SK-N-SH (cell line): Measurements from ENCODE around the gene FTO. TPM values are rescaled to one million over a fixed set of nuclear protein-coding genes. Genes with fewer than 3 reads are reported as not detected.

Experiments
- CTCF ChIA-PET: fragments of 300-600, 350-600 bp; formaldehyde crosslinking; extraction: SDS; loops from one replicate; lab custom pipeline; 2021; lab: Yijun Ruan, JAX
- POLR2A ChIA-PET: fragments of 350-600 bp; sonication (Branson Sonifier 250); formaldehyde crosslinking; extraction: SDS; loops from one replicate; lab custom pipeline; 2020; ENCODE audit warnings: antibody characterized with exemption, inconsistent platforms; lab: Yijun Ruan, JAX
- DNase-seq: peaks from one replicate; pipeline ENCODE4 v3.0.0; 2012
- H2AFZ ChIP-seq: fragments of 200-600 bp; sonication (generic); 2 replicates; pipeline ENCODE4 v1.8.1; 2016; ENCODE audit warnings: antibody characterized with exemption, mild to moderate bottlenecking, low read depth
- H3F3A ChIP-seq: fragments of 200-600 bp; sonication (generic); replicated peaks from 2 replicates; pipeline ENCODE3; 2016; ENCODE audit warnings: antibody characterized with exemption, mild to moderate bottlenecking; ENCODE audit not compliant: insufficient read depth
- H3K27ac ChIP-seq, 2 experiments: fragments of 200-500 bp in 1 of 2; fragments of 200-600 bp in 1 of 2; sonication (Bioruptor generic) in 1 of 2; sonication (generic), shearing (Covaris generic) in 1 of 2; 2 replicates each; pipeline versions ENCODE4 v1.5.1 to v1.6.1; 2014 to 2016; ENCODE audit warnings: low read depth in 2 of 2, inconsistent platforms in 1 of 2, low read length in 1 of 2, mild to moderate bottlenecking in 1 of 2, mixed read lengths in 1 of 2
- H3K27me3 ChIP-seq: fragments of 200-600 bp; sonication (generic), shearing (Covaris generic); 2 replicates; pipeline ENCODE4 v1.6.1; 2016; ENCODE audit warnings: mixed run types; ENCODE audit not compliant: insufficient read depth
- H3K36me3 ChIP-seq, 2 experiments: fragments of 200-500 bp in 1 of 2; fragments of 200-600 bp in 1 of 2; sonication (Bioruptor generic) in 1 of 2; sonication (generic) in 1 of 2; replicated peaks in 1 of 2; 2 replicates each; pipeline versions ENCODE3 to v1.5.1; 2014 to 2016; ENCODE audit warnings: low read length in 1 of 2, mild to moderate bottlenecking in 1 of 2; ENCODE audit not compliant: insufficient read depth in 2 of 2, control insufficient read depth in 1 of 2
- H3K4me1 ChIP-seq, 2 experiments: fragments of 200-500 bp in 1 of 2; fragments of 200-600 bp in 1 of 2; sonication (Bioruptor generic) in 1 of 2; sonication (generic), shearing (Covaris generic) in 1 of 2; 2 replicates each; pipeline versions ENCODE4 v1.5.1 to v1.6.1; 2014 to 2016; ENCODE audit warnings: low read depth in 1 of 2, low read length in 1 of 2, mixed run types in 1 of 2; ENCODE audit not compliant: insufficient read depth in 2 of 2, control insufficient read depth in 1 of 2
- H3K4me2 ChIP-seq: fragments of 200-600 bp; sonication (generic), shearing (Covaris generic); 2 replicates; pipeline ENCODE4 v1.6.1; 2017; ENCODE audit warnings: mixed run types
- H3K4me3 ChIP-seq, 2 experiments: fragments of 200-500 bp in 1 of 2; fragments of 200-600 bp in 1 of 2; sonication (Bioruptor generic) in 1 of 2; sonication (generic), shearing (Covaris generic) in 1 of 2; 2 replicates each; pipeline versions ENCODE4 v1.5.1 to v1.8.1; 2014 to 2016; ENCODE audit warnings: low read depth in 2 of 2, inconsistent platforms in 1 of 2, low read length in 1 of 2, mild to moderate bottlenecking in 1 of 2, mixed read lengths in 1 of 2, moderate library complexity in 1 of 2
- H3K79me2 ChIP-seq: fragments of 200-600 bp; sonication (generic); 2 replicates; pipeline ENCODE4 v1.8.1; 2017; ENCODE audit warnings: mild to moderate bottlenecking; ENCODE audit not compliant: insufficient read depth
- H3K9ac ChIP-seq: fragments of 200-600 bp; sonication (generic); 2 replicates; pipeline ENCODE4 v1.6.1; 2017; ENCODE audit warnings: mixed run types
- H3K9me2 ChIP-seq: fragments of 200-600 bp; sonication (generic); 2 replicates; pipeline ENCODE4 v1.6.1; 2017; ENCODE audit warnings: mixed run types
- H3K9me3 ChIP-seq: fragments of 200-600 bp; sonication (generic); 2 replicates; pipeline ENCODE4 v1.6.1; 2017; ENCODE audit warnings: mixed run types, mild to moderate bottlenecking, moderate library complexity
- H4K20me1 ChIP-seq: fragments of 200-600 bp; sonication (generic); 2 replicates; pipeline ENCODE4 v1.6.1; 2017; ENCODE audit warnings: mild to moderate bottlenecking, mixed run types; ENCODE audit not compliant: insufficient read depth
- CHD2 ChIP-seq: fragments of 150-350 bp; IDR thresholded peaks from 2 replicates; pipeline ENCODE4 v1.6.1; 2018; ENCODE audit warnings: low read length; ENCODE audit not compliant: partially characterized antibody
- ELF1 ChIP-seq: IDR thresholded peaks from 2 replicates; pipeline ENCODE4 v1.4.0; 2012
- EP300 ChIP-seq, 2 experiments: IDR thresholded peaks; 2 replicates each; pipeline versions ENCODE4 v1.4.0 to v1.6.1; 2012; ENCODE audit warnings: borderline replicate concordance in 1 of 2, low read depth in 1 of 2, low read length in 1 of 2
- EZH2phosphoT487 ChIP-seq: fragments of 200-600 bp; sonication (generic); IDR thresholded peaks from 2 replicates; pipeline ENCODE4 v1.6.1; 2017; ENCODE audit warnings: low read depth, mixed run types, mild to moderate bottlenecking, antibody characterized with exemption, moderate library complexity, borderline replicate concordance
- FOSL2 ChIP-seq: IDR thresholded peaks from 2 replicates; pipeline ENCODE4 v1.4.0; 2012; ENCODE audit warnings: low read depth, mild to moderate bottlenecking, moderate library complexity, borderline replicate concordance
- FOXJ3 ChIP-seq: sonication (generic); formaldehyde crosslinking; IDR thresholded peaks from 2 replicates; pipeline ENCODE4 v1.5.1; 2020; ENCODE audit warnings: mild to moderate bottlenecking, missing genetic modification reagents
- FOXM1 ChIP-seq: IDR thresholded peaks from 2 replicates; pipeline ENCODE4 v1.4.0; 2012; ENCODE audit warnings: low read depth, mild to moderate bottlenecking
- GABPA ChIP-seq: IDR thresholded peaks from 2 replicates; pipeline ENCODE4 v1.4.0; 2012; ENCODE audit warnings: low read depth, mild to moderate bottlenecking
- GATA2 ChIP-seq: sonication (generic); formaldehyde crosslinking; IDR thresholded peaks from 2 replicates; pipeline ENCODE4 v1.5.0; 2020; ENCODE audit warnings: mild to moderate bottlenecking, missing genetic modification reagents
- JUND ChIP-seq: IDR thresholded peaks from 2 replicates; pipeline ENCODE4 v1.4.0; 2012
- MEF2A ChIP-seq: IDR thresholded peaks from 2 replicates; pipeline ENCODE4 v1.4.0; 2012; ENCODE audit warnings: low read depth, borderline replicate concordance
- MXI1 ChIP-seq: IDR thresholded peaks from 2 replicates; pipeline ENCODE4 v1.6.1; 2012; ENCODE audit warnings: mild to moderate bottlenecking, low read depth, low read length, improper control_type of control experiment
- NFIC ChIP-seq: IDR thresholded peaks from 2 replicates; pipeline ENCODE4 v1.4.0; 2012; ENCODE audit warnings: borderline replicate concordance
- NRF1 ChIP-seq: IDR thresholded peaks from 2 replicates; pipeline ENCODE4 v1.6.1; 2012; ENCODE audit warnings: low read depth, mild to moderate bottlenecking, low read length
- POLR2AphosphoS5 ChIP-seq: IDR thresholded peaks from 2 replicates; pipeline ENCODE4 v1.6.1; 2012; ENCODE audit warnings: low read depth, low read length
- RAD21 ChIP-seq: IDR thresholded peaks from 2 replicates; pipeline ENCODE4 v1.6.1; 2012; ENCODE audit warnings: mild to moderate bottlenecking, low read length
- RCOR1 ChIP-seq: fragments of 150-350 bp; IDR thresholded peaks from 2 replicates; pipeline ENCODE4 v1.6.1; 2017; ENCODE audit warnings: antibody characterized with exemption, low read length
- RXRA ChIP-seq: IDR thresholded peaks from 2 replicates; pipeline ENCODE4 v1.4.0; 2012; ENCODE audit warnings: low read depth, mild to moderate bottlenecking, borderline replicate concordance
- SIN3A ChIP-seq: IDR thresholded peaks from 2 replicates; pipeline ENCODE4 v1.6.1; 2012; ENCODE audit warnings: low read depth, mild to moderate bottlenecking, low read length, moderate library complexity, borderline replicate concordance
- SMC3 ChIP-seq: IDR thresholded peaks from 2 replicates; pipeline ENCODE4 v1.6.1; 2012; ENCODE audit warnings: low read depth, low read length, improper control_type of control experiment
- TAF1 ChIP-seq: IDR thresholded peaks from 2 replicates; pipeline ENCODE4 v1.6.1; 2012; ENCODE audit warnings: low read depth, mild to moderate bottlenecking, low read length, moderate library complexity, borderline replicate concordance
- TCF12 ChIP-seq: IDR thresholded peaks from 2 replicates; pipeline ENCODE4 v1.4.0; 2012
- TEAD4 ChIP-seq: IDR thresholded peaks from 2 replicates; pipeline ENCODE4 v1.4.0; 2012; ENCODE audit warnings: mild to moderate bottlenecking, borderline replicate concordance; ENCODE audit not compliant: insufficient read depth
- USF2 ChIP-seq: fragments of 150-350 bp; IDR thresholded peaks from 2 replicates; pipeline ENCODE4 v1.6.1; 2017; ENCODE audit warnings: antibody characterized with exemption, low read length, low read depth, borderline replicate concordance
- YY1 ChIP-seq: IDR thresholded peaks from 2 replicates; pipeline ENCODE4 v1.4.0; 2012; ENCODE audit warnings: low read depth, mild to moderate bottlenecking
- WGBS: methylation state at CpG from one replicate; pipeline ENCODE4 v1.1.6; 2017; ENCODE audit warnings: low lambda C conversion rate; 5-methylcytosine and 5-hydroxymethylcytosine counted together
- polyA plus RNA-seq, 3 experiments: library from polyadenylated mRNA; depleted of rRNA; stranded (reverse); fragments of >200 nt; gene quantifications; 2 replicates each; pipeline ENCODE4 v1.2.3, GENCODE V29; 2012
- TF ChIP-seq, protein P1 (sequence below): IDR thresholded peaks from 2 replicates; pipeline ENCODE4 v1.6.1; 2012; ENCODE audit warnings: mild to moderate bottlenecking, low read depth, low read length, moderate library complexity
- TF ChIP-seq, protein P2 (sequence below): fragments of 150-350 bp; IDR thresholded peaks from 2 replicates; pipeline ENCODE4 v1.6.1; 2016; ENCODE audit warnings: mild to moderate bottlenecking, low read depth, low read length
- TF ChIP-seq, protein P3 (sequence below): IDR thresholded peaks from 2 replicates; pipeline ENCODE4 v1.4.0; 2012; ENCODE audit warnings: low read depth, borderline replicate concordance
- TF ChIP-seq, protein P4 (sequence below): IDR thresholded peaks from 2 replicates; pipeline ENCODE4 v1.4.0; 2012; ENCODE audit warnings: low read depth

The FTO gene
- polyA plus RNA-seq, 1 of the 3 experiments (the other 2 are of a cell fraction), result 41.2 TPM

- no peaks in the 10 kb centered on the region for H3K27me3 ChIP-seq
- CTCF ChIA-PET, result interaction anchor here (0.9 kb wide), 1 partner anchor 13 kb away, joined by 3 read pairs; no protein-coding TSS in a partner anchor
- no peaks in the 10 kb centered on the region for H3K9me2 ChIP-seq
- no peaks in the 10 kb centered on the region for H4K20me1 ChIP-seq
- peaks cover 6% of the 10 kb centered on the region for H3F3A ChIP-seq
- no peak for DNase-seq
- H3K4me2 ChIP-seq, result peak overlapping the region; percentile 14; the same call in 1 of the 2 replicates
- no peak overlapping the region for H2AFZ ChIP-seq
- peaks cover 7% of the 10 kb centered on the region; the same call in 1 of the 2 replicates for H3K9me3 ChIP-seq
- H3K27ac ChIP-seq, result peak overlapping the region in 1 of 2 experiments; percentile 23; a peak in 2 of 4 replicates
- no peak overlapping the region for H3K9ac ChIP-seq
- POLR2A ChIA-PET, result no interaction called here
- no peaks in the 10 kb centered on the region for H3K79me2 ChIP-seq
- H3K4me3 ChIP-seq, result no peak overlapping the region
- WGBS, result 51% methylated on average over 4 of the region's 4 CpGs
- no peaks in the 10 kb centered on the region for H3K36me3 ChIP-seq
- peaks cover 6 to 8% of the 10 kb centered on the region in 2 experiments; a peak in 3 of 4 replicates for H3K4me1 ChIP-seq
- TF ChIP-seq TEAD4 (peak; percentile 37; the same call in 1 of the 2 replicates), MEF2A (no peak), NFIC (peak; percentile 31; the same call in 1 of the 2 replicates), FOXM1 (no peak), TAF1 (no peak), SIN3A (no peak), FOSL2 (peak; percentile 79; the same call in 1 of the 2 replicates), USF2 (no peak), RXRA (peak; percentile 48; the same call in 1 of the 2 replicates), MXI1 (no peak), NRF1 (no peak), ELF1 (no peak), RCOR1 (no peak), RAD21 (no peak), FOXJ3 (no peak), JUND (peak; percentile 68), YY1 (no peak), TCF12 (peak; percentile 52), EZH2phosphoT487 (no peak), POLR2AphosphoS5 (no peak), EP300 (IDR thresholded peaks at IDR 0.05; ENCODE audit: borderline replicate concordance in 1 of 2, low read depth in 1 of 2, low read length in 1 of 2) (peak in 1 of 2 experiments; percentile 60; a peak in 1 of 4 replicates), GABPA (no peak), GATA2 (CRISPR knock-in tag) (no peak), SMC3 (no peak), CHD2 (no peak)
- TF ChIP-seq, protein P1, sequence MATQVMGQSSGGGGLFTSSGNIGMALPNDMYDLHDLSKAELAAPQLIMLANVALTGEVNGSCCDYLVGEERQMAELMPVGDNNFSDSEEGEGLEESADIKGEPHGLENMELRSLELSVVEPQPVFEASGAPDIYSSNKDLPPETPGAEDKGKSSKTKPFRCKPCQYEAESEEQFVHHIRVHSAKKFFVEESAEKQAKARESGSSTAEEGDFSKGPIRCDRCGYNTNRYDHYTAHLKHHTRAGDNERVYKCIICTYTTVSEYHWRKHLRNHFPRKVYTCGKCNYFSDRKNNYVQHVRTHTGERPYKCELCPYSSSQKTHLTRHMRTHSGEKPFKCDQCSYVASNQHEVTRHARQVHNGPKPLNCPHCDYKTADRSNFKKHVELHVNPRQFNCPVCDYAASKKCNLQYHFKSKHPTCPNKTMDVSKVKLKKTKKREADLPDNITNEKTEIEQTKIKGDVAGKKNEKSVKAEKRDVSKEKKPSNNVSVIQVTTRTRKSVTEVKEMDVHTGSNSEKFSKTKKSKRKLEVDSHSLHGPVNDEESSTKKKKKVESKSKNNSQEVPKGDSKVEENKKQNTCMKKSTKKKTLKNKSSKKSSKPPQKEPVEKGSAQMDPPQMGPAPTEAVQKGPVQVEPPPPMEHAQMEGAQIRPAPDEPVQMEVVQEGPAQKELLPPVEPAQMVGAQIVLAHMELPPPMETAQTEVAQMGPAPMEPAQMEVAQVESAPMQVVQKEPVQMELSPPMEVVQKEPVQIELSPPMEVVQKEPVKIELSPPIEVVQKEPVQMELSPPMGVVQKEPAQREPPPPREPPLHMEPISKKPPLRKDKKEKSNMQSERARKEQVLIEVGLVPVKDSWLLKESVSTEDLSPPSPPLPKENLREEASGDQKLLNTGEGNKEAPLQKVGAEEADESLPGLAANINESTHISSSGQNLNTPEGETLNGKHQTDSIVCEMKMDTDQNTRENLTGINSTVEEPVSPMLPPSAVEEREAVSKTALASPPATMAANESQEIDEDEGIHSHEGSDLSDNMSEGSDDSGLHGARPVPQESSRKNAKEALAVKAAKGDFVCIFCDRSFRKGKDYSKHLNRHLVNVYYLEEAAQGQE, result no peak
- TF ChIP-seq, protein P2, sequence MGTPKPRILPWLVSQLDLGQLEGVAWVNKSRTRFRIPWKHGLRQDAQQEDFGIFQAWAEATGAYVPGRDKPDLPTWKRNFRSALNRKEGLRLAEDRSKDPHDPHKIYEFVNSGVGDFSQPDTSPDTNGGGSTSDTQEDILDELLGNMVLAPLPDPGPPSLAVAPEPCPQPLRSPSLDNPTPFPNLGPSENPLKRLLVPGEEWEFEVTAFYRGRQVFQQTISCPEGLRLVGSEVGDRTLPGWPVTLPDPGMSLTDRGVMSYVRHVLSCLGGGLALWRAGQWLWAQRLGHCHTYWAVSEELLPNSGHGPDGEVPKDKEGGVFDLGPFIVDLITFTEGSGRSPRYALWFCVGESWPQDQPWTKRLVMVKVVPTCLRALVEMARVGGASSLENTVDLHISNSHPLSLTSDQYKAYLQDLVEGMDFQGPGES, result no peak
- TF ChIP-seq, protein P3, sequence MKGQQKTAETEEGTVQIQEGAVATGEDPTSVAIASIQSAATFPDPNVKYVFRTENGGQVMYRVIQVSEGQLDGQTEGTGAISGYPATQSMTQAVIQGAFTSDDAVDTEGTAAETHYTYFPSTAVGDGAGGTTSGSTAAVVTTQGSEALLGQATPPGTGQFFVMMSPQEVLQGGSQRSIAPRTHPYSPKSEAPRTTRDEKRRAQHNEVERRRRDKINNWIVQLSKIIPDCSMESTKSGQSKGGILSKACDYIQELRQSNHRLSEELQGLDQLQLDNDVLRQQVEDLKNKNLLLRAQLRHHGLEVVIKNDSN, result no peak
- TF ChIP-seq, protein P4, sequence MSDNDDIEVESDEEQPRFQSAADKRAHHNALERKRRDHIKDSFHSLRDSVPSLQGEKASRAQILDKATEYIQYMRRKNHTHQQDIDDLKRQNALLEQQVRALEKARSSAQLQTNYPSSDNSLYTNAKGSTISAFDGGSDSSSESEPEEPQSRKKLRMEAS, result no peak
Measured at GRCh38 chr16:54027062-54027461, 323.1 kb downstream of the FTO start.
